ENCODE results near the gene UBE2J1.
"Not testable (repeated sequence)": the region's sequence is repeated elsewhere in the genome, so short reads cannot be mapped to it uniquely, and the experiment has no call there.

The UBE2J1 gene

DNA sequence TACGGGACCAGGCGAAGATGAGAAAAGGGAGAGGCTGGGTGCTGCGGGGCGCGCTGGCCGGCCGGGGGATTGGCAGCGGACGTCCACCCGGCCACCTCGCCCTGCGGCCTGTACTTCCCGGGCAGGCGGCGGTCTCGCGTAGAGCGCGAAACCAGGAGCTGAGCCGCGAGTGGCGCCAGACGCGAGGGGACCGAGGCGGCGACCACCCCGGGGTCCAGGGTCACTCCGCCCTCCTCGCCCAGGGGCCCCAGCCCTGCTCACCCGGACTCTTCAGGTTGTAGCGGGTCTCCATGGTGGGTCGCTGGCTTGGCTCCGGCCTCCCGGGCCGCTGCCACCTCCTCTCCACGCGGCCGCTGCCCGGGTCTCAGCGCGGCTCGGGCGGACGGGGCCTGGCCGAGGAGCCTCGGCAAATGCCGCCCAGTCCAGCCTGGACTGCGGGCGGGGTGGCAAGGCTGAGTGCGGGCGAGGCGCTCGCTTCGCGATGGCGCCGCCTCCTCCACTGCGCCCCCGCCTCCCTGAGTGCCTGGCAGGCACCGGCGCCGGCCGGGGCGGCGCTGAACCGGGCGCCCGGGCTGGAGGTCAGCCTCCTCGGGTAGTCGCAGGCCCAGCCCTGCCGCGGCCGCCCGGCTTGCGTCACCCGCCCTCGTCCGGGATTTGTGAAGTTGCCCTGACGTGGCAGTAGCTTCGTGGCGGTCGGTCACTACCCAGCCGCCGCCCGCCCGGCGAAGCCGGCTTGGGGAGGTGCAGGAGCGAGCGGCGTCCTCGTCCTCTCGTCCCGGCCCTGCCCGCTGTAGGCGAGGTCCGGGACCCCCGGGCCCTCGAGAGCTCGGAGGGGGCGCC, at the start of gene UBE2J1:
Gene UBE2J1 (minus strand): TSS at position 445 of the 840 bp plus-strand sequence. CDS start 153 bp downstream, at position 292.
- DNase-seq (ENCODE audit: low spot score), result peak; percentile 92

DNA sequence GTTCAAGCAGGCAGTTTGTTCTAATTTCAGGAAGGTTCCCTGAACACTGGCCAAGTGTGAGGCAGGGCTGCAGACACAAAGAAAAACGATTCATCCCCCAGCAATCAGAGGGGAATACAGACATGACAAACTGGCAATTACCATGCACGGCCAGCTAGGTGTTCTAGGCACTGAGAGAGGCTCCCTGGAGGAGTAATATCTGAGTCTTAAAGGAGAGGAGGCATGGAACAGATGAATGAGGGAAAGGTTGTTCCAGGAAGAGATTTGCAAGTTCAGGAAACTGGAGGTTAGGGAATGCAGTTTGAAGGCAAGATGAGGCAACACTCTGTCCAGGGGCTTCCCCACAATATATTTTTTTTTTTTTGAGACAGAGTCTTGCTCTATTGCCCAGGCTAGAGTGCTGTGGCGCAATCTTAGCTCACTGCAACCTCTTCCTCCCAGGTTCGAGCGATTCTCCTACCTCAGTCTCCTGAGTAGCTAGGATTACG, 48.4 kb upstream of the UBE2J1 start:
- no peak for DNase-seq (ENCODE audit: low spot score)

DNA sequence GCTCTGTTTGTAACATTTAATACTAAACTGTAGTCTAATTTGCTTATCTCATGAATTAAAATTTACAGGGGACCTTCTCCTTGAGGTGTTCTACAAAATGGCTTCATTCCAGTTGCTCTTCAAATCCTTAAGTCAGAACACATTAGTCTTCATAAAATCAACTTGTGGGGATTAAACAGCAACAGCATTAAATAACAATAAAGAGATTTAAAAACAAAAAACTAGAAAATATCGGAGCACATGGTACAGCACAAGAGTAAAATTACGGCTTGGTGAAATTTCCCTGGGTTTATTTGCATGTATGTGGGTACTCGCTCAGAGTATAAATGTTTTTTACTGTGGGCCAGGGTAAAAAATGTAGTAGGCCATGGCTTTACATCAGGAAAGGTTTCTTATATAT, 47.5 kb upstream of the UBE2J1 start:
- no peak for DNase-seq (ENCODE audit: low spot score)

DNA sequence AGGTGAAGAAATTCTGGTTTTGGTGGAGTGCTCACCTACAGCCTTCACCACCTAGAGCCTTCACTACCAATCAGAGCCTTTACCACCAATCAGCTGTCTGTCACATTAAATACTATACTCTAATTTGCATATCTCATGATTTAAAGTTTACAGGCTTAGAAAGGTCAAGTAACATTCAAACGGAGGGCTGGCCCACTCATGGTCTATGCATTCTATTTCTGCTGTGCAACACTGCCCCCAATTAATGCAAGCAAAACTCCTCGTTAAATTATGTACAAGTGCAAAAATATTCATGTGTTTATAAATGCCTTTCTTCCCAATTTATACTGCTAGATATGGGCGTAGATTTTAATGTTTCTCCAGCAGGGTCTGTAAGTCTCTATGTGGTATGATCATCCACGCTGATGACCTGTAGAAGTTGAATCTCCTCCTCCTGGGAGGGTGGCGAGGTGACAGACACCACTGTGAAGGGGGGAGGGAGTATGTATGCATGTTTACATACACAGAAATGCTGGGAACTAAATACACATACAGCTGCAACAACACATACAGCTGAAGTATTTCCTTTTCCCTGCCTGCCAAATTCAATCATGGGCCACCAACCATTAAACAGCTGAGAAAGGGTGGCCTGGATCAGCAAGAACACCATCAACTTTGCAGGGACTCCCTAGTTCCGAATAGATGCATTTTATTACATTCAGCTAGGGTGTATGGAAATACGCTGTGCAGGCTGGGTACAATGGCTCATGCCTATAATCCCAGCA, 46.4 kb upstream of the UBE2J1 start:
- no peak for DNase-seq (ENCODE audit: low spot score)

GRCh38 chr6:89397884-89398283, 45.4 kb upstream of the UBE2J1 start:
- DNase-seq (ENCODE audit: low spot score), result not testable (repeated sequence)

DNA sequence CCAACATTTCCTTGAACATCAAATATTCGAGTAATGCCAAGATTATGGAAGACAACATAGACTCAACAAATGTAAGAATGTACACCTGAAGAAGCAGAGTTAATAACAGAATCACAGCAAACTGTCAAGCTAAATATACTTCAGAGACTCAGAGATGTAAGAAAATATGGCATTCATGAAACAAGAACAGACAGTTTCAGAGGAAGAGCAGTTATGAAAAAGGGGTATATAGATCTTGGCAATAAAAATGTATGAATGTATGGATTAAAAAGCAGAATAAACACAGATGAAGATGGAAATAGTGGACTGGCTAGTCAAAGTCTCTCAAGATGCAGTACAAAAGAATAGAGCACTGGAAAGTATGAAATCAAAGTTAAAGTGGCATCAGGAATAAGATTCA, 41.1 kb upstream of the UBE2J1 start:
- no peak for DNase-seq (ENCODE audit: low spot score)

DNA sequence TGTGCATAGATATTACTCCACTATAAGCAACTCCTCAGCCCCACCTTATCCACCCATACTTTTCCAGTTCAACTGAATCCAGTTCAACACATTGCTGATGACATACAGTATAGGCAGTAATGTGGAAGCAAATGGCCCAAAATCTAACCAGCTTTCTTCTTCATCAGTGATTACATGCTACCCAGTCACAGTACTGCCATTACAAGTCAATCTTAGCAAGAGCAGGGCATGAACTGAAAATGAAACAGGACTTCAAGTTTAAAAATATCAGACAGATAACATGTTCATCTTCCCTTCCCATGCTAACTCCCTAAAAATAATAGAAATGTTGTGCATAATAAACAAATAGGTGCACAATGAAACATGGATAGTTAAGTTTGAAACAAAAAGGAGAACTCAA, 40.3 kb upstream of the UBE2J1 start:
- DNase-seq (ENCODE audit: low spot score), result no peak

DNA sequence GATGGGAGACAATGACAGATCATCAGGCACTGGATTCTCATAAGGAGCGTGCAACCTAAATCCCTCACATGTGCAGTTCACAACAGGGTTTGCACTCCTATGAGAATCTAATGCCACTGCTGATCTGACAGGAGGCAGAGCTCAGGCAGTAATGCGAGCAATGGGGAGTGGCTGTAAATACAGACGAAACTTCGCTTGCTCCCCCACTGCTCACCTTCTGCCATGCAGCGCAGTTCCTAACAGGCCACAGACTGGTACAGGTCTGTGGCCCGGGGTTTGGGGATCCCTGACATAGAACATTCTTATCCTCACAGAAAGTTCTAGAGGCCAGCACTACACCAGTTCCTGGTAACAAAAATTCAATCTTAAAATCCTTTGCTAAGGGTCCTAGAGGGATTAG, 36.3 kb upstream of the UBE2J1 start:
- DNase-seq (ENCODE audit: low spot score), result no peak

DNA sequence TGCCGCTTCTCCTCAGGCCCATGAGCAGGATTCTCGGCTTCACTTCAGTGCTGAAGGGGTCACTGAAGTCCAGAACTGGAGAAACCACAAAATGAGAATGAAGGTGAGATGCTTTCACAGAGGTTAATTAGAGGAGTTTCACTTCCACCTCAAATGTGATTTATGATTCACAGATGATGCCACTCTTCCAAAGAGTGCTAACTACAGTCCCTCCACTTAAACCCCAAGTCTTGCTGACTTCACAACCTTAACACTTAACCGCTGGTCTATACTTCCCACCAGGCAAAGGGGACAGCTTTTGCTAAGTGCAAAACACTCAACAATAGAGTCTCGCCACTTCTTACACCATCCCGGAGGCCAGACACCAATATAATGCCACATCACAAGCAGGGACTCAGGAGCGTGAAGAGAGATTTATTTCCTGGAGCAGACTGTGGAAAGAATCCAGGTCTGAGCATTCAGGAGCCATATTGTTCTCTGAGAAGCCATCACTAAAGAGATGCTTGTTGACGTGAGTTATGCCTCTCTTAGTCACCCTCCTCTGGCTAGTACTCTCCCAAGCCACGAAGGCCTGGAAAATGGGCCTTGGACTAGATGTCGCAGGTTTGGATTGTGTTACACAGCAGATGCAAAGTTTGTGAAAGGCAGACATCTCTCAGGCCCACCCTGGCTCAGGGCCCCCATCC, 35.1 kb upstream of the UBE2J1 start:
- DNase-seq (ENCODE audit: low spot score), result no peak

- DNase-seq (ENCODE audit: low spot score), result no peak
Measured at GRCh38 chr6:89386917-89387491, 34.5 kb upstream of the UBE2J1 start.

GRCh38 chr6:89385846-89386245, 33.3 kb upstream of the UBE2J1 start:
- DNase-seq (ENCODE audit: low spot score), result no peak

DNA sequence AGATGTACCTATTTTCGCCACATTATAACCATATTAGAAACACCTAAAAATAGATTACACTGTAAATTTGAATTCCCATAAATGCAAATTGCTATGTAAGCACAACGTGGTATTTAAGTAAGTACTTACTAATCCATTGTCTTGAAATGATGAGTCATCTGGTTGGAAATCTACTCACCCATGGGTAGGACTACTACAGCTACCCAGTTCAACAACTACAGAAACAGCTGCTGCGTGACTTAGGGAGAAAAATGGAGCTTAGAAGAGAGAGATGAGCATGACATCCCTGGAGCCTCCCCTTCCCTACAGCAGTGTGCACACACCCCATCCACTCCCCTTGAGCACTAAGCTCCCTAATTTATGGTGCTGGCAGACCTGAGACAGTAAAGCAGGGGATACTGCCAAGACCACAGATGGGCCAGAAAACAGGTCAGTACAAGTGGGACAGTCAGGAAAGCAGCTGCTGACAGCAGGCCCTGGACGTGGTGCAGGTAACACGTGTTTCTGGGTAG, 32.7 kb upstream of the UBE2J1 start:
- no peak for DNase-seq (ENCODE audit: low spot score)

DNA sequence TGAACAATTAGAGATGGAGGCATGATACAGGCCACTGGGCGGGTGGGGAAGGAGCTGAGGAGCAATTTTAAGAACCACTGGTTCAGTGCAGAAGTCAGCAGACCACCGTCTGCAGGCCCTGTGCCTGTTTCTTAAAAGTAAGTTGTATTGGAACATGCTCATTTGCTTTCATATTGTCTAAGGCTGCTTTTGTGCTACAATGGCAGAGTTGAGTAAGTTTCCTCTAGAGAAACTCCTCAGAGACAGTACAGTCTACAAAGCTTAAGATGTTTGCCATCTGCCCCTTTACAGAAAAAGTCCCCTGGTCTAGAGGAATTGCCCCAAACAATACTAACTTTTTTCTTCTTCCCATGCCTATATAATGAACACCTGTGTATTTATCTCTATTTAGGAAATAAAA, 28.5 kb upstream of the UBE2J1 start:
- DNase-seq (ENCODE audit: low spot score), result no peak

DNA sequence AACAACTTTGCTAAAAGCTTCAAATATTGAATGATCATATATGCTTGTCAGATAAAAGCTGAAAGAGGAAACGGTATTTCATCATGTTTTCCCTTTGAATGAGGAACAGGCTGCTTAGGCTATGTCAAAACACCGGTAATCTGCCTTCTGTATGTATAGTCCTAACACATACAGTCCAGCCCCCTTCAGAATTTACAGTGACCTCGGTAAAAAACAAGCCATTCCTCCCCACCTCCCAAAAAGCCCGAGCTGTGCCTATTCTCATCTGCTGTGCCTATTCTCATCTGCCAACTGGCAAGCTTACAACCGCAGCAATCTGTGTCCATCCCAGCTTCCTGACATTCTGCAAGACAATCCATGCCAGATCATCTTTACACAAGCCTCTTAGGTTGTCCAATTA, 26.8 kb upstream of the UBE2J1 start:
- DNase-seq (ENCODE audit: low spot score), result no peak

DNA sequence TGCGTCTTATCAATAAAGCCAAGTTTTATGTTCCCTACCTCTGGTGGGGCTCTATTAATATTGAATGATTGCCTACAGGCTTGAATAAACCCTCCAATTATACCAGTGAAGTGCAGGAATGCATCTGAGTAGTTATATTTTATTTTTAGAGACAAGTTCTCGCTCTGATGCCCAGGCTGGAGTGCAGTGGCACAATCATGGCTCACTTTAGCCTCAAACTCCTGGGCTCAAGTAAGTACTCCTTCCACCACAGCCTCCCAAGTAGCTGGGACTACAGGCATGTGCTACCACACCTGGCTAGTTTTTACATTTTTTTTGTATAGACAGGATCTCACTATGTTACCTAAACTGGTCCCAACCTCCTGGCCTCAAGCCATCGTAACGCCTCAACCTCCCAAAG, 26.1 kb upstream of the UBE2J1 start:
- DNase-seq (ENCODE audit: low spot score), result no peak

- peak; percentile 72 for DNase-seq (ENCODE audit: low spot score)
Measured at GRCh38 chr6:89375427-89376267, 23.1 kb upstream of the UBE2J1 start.

GRCh38 chr6:89372506-89372901, 20.0 kb upstream of the UBE2J1 start:
- DNase-seq (ENCODE audit: low spot score), result no peak

DNA sequence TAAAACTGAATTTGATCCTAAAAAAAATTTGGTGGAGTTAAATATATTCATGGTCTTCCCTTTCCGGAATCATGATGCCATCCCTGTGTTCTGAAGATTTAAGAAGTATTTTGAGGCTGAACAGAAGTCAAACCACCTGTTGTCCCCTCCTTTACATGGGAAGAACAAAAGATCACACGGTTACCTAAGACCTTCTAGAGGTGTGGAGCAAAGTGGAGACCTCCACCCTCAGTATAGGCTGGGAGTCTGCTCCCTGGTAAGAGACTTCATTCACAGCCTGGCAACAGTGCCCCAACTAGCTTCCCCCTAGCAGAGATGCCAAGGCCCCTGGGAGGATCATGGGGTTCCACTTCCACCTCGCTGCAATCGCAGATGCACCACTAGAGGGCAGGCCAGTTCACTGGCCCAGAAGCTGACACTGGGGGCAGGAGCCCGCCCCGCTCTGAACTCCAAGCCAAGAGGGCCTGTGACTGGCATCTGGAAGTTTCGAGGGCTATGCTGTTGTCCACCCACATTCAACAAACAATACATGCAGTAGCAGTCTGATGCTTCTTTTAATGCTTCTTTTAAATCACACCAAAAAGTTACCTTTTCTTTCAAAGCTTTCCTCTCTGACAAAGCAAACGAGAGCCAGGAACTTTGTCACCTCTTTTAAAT, 19.5 kb upstream of the UBE2J1 start:
- peak; percentile 85 for DNase-seq (ENCODE audit: low spot score)

DNA sequence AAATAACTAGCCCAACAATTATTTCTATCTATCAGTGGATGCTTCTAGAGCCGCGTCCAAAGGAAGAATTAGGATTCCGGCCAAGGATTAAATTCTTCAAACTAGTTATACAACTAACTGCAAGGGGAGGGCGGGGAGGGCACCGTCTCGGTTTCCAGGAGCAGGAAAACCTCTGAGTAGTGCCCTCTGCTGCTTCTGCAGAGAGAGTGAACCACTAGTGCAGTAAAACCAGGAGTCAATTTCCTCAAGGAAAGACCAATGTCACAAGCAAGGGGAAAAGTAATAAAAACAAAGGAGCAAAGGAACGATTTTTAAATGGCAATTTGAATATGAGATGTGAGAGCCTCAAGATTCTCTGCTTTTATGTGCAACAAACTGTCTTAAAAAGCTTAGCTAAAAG, 16.5 kb upstream of the UBE2J1 start:
- DNase-seq (ENCODE audit: low spot score), result peak; percentile 60

- peak; percentile 55 for DNase-seq (ENCODE audit: low spot score)
Measured at GRCh38 chr6:89368107-89368506, 15.6 kb upstream of the UBE2J1 start.

GRCh38 chr6:89364586-89364985, 12.1 kb upstream of the UBE2J1 start:
- DNase-seq (ENCODE audit: low spot score), result no peak

All from ecto neural progenitor cell (in vitro differentiated cells).